Endothelial cell of umbilical vein (primary cell): Measurements from ENCODE around the gene BANK1. TPM values are rescaled to one million over a fixed set of nuclear protein-coding genes. Genes with fewer than 3 reads are reported as not detected.

ENCODE experiments used
- BruUV-seq: library from RNA; stranded (reverse); fragments of 400-500 nt; replicated peaks from 2 replicates; lab custom pipeline; 2021; lab: Mats Ljungman, UMichigan
- CTCF ChIA-PET: fragments of 300-600, 350-600 bp; sonication (Branson Sonifier 250); formaldehyde crosslinking; loops from one replicate; lab custom pipeline; 2021; ENCODE audit warnings: antibody characterized with exemption, inconsistent platforms; lab: Charles Lee
- POLR2A ChIA-PET: fragments of 300-600, 350-600 bp; sonication (Branson Sonifier 250); formaldehyde crosslinking; loops from one replicate; lab custom pipeline; 2021; ENCODE audit warnings: antibody characterized with exemption, inconsistent platforms; lab: Charles Lee
- DNase-seq: peaks from one replicate; pipeline ENCODE4 v3.0.0-alpha.2; 2011; ENCODE audit warnings: low read depth, low spot score
- FAIRE-seq: peaks from 2 replicates; lab custom pipeline; 2011; peaks lifted over from hg19 to GRCh38; lab: Jason Lieb, UNC
- H2AFZ ChIP-seq: 2 replicates; pipeline ENCODE4 v1.6.0; 2012; ENCODE audit warnings: low read depth, low read length, control low read depth, inconsistent platforms
- H3K27ac ChIP-seq: 2 replicates; pipeline ENCODE4 v1.5.1; 2011; ENCODE audit warnings: low read depth, mild to moderate bottlenecking, control low read depth, low read length, moderate library complexity; ENCODE audit not compliant: insufficient read depth
- H3K27me3 ChIP-seq, 2 experiments: 2 replicates each; pipeline versions ENCODE4 v1.6.0 to v1.6.1; 2011; ENCODE audit warnings: low read length in 2 of 2, mixed read lengths in 1 of 2; ENCODE audit not compliant: control insufficient read depth in 2 of 2, insufficient read depth in 2 of 2
- H3K36me3 ChIP-seq, 2 experiments: 2 replicates in 1 of 2; 3 replicates in 1 of 2; pipeline ENCODE4 v1.5.1; 2011; ENCODE audit warnings: low read length in 2 of 2, mild to moderate bottlenecking in 1 of 2, moderate library complexity in 1 of 2; ENCODE audit not compliant: control insufficient read depth in 2 of 2, insufficient read depth in 2 of 2; ENCODE audit errors: extremely low read depth in 1 of 2
- H3K4me1 ChIP-seq: 3 replicates; pipeline ENCODE4 v1.5.1; 2011; ENCODE audit warnings: mild to moderate bottlenecking, low read length; ENCODE audit not compliant: control insufficient read depth, insufficient read depth; ENCODE audit errors: extremely low read depth
- H3K4me2 ChIP-seq: 2 replicates; pipeline ENCODE4 v1.6.1; 2011; ENCODE audit warnings: low read length, control low read depth, mixed read lengths; ENCODE audit not compliant: insufficient read depth
- H3K4me3 ChIP-seq, 3 experiments: fragments of 200-600 bp in 1 of 3; sonication (generic), shearing (Covaris generic) in 1 of 3; replicated peaks in 1 of 3; 2 replicates each; pipeline ENCODE4 v1.5.1; 2011 to 2016; ENCODE audit warnings: control low read depth in 3 of 3, low read length in 3 of 3, mild to moderate bottlenecking in 2 of 3, inconsistent platforms in 1 of 3, low read depth in 1 of 3, moderate library complexity in 1 of 3; ENCODE audit not compliant: insufficient read depth in 1 of 3
- H3K79me2 ChIP-seq: 2 replicates; pipeline ENCODE4 v1.6.0; 2012; ENCODE audit warnings: low read length, inconsistent platforms; ENCODE audit not compliant: control insufficient read depth, insufficient read depth
- H3K9ac ChIP-seq: replicated peaks from 2 replicates; pipeline ENCODE3; 2011; ENCODE audit warnings: low read length, control low read depth; ENCODE audit not compliant: insufficient read depth; ENCODE audit errors: extremely low read depth
- H3K9me1 ChIP-seq: replicated peaks from 3 replicates; pipeline ENCODE4 v1.6.0; 2011; ENCODE audit warnings: mild to moderate bottlenecking, low read length; ENCODE audit not compliant: control insufficient read depth, insufficient read depth; ENCODE audit errors: extremely low read depth
- H3K9me3 ChIP-seq: replicated peaks from 2 replicates; pipeline ENCODE4 v1.5.1; 2012; ENCODE audit warnings: low read length, inconsistent platforms; ENCODE audit not compliant: control insufficient read depth, insufficient read depth
- H4K20me1 ChIP-seq: replicated peaks from 2 replicates; pipeline ENCODE3; 2011; ENCODE audit warnings: mild to moderate bottlenecking, low read length; ENCODE audit not compliant: control insufficient read depth, insufficient read depth; ENCODE audit errors: extremely low read depth
- EZH2 ChIP-seq: IDR thresholded peaks from 2 replicates; pipeline ENCODE4 v1.6.1; 2012; ENCODE audit warnings: borderline replicate concordance, low read depth, mild to moderate bottlenecking, moderate library complexity, low read length, inconsistent platforms; ENCODE audit not compliant: severe bottlenecking
- FOS ChIP-seq: IDR thresholded peaks from 2 replicates; pipeline ENCODE4 v1.6.1; 2011; ENCODE audit warnings: mild to moderate bottlenecking, low read length, moderate library complexity, borderline replicate concordance; ENCODE audit not compliant: insufficient read depth
- GATA2 ChIP-seq: IDR thresholded peaks from 2 replicates; pipeline ENCODE4 v1.7.0; 2011; ENCODE audit warnings: low read depth, mild to moderate bottlenecking, moderate library complexity, mixed read lengths, low read length; ENCODE audit not compliant: insufficient read length, insufficient read depth
- JUN ChIP-seq: IDR thresholded peaks from 2 replicates; pipeline ENCODE4 v1.6.1; 2011; ENCODE audit warnings: borderline replicate concordance, low read depth; ENCODE audit not compliant: insufficient read length, insufficient read depth
- MYC ChIP-seq: IDR thresholded peaks from one replicate; pipeline ENCODE4 v1.6.1; 2011; ENCODE audit warnings: mild to moderate bottlenecking, low read depth, low read length
- POLR2A ChIP-seq: IDR thresholded peaks from 2 replicates; pipeline ENCODE4 v1.6.1; 2012; ENCODE audit warnings: low read depth, mild to moderate bottlenecking, control low read depth, low read length
- POLR2AphosphoS5 ChIP-seq: IDR thresholded peaks from 2 replicates; pipeline ENCODE4 v1.6.1; 2012; ENCODE audit warnings: low read depth, mild to moderate bottlenecking, control low read depth, low read length, moderate library complexity; ENCODE audit not compliant: insufficient read depth
- dilution Hi-C: fragments of 300-500 bp; cut with MboI; formaldehyde crosslinking; loops from one replicate; pipeline ENCODE4 v1.15.0; 2019; ENCODE audit warnings: low sequenced_read_pairs; ENCODE audit not compliant: extremely low pct_ligation_motif_present
- intact Hi-C: fragments of 100-400 bp; cut with micrococcal nuclease; formaldehyde crosslinking; loops from one replicate; pipeline ENCODE4 v1.10.0; 2022
- polyA plus RNA-seq, 4 experiments: library from polyadenylated mRNA; depleted of rRNA in 3 of 4; stranded (reverse) in 3 of 4; unstranded in 1 of 4; fragments of >200 nt; gene quantifications; 2 replicates each; pipeline versions ENCODE4 v1.2.1 to v1.2.3, GENCODE V29; 2011 to 2012; ENCODE audit warnings: missing spikeins in 1 of 4
- total RNA-seq: library from RNA; stranded (reverse); gene quantifications from 2 replicates; pipeline ENCODE4 v1.2.3, GENCODE V29; 2021
- TF ChIP-seq, protein P1 (sequence below), 2 donors: IDR thresholded peaks; 1 replicate in 1 of 2; 2 replicates in 1 of 2; pipeline ENCODE4 v1.5.1; 2011; ENCODE audit warnings: low read length in 2 of 2, mild to moderate bottlenecking in 2 of 2, moderate library complexity in 2 of 2, control low read depth in 1 of 2, inconsistent platforms in 1 of 2, low read depth in 1 of 2; ENCODE audit not compliant: insufficient read depth in 1 of 2; ENCODE audit errors: extremely low read depth in 1 of 2
- TF ChIP-seq, protein P2 (sequence below): IDR thresholded peaks from 2 replicates; pipeline ENCODE4 v1.6.1; 2011; ENCODE audit not compliant: insufficient read depth, insufficient read length

Gene BANK1
- total and polyA plus RNA-seq, 2 donors (not counting 3 experiments of a cell fraction or from before 2014, with no cell fraction given), result 0.29 to 0.32 TPM

DNA sequence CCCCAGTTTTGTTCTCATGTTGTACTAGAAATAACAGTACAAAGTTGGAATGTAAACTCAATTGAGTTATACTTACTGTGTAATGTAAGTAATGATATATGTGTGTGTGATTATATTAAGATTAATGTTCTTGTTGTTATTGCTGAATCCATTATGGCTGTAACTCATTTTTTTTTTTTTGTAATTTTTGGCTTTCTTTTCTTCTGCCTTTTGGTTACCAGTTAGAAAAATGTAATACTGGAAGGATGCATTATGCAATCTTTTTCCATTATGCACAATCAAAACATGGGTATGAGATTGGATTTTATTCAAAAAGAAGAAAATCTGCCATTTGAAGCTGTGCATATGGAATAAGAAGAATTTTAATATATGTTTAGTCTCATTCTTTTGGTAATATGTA lies 34.0 kb downstream of the BANK1 start:
- Histone ChIP-seq H3K9me3 (no peaks in the 10 kb centered on the region), H3K79me2 (no peaks in the 10 kb centered on the region), H3K36me3 (no peaks in the 10 kb centered on the region), H3K4me1 (no peaks in the 10 kb centered on the region), H4K20me1 (no peaks in the 10 kb centered on the region), H3K27ac (no peak overlapping the region), H3K4me2 (no peak overlapping the region), H3K27me3 (no peaks in the 10 kb centered on the region), H2AFZ (no peak overlapping the region), H3K9ac (no peak overlapping the region), H3K4me3 (no peak overlapping the region), H3K9me1 (no peaks in the 10 kb centered on the region)
- intact Hi-C loops (no loop called here), dilution Hi-C loops (no loop called here)
- DNase-seq, result no peak
- FAIRE-seq, result no peak
- TF ChIP-seq POLR2AphosphoS5, result no peak
- no peak for TF ChIP-seq EZH2
- TF ChIP-seq MYC, result no peak
- TF ChIP-seq, protein P1, sequence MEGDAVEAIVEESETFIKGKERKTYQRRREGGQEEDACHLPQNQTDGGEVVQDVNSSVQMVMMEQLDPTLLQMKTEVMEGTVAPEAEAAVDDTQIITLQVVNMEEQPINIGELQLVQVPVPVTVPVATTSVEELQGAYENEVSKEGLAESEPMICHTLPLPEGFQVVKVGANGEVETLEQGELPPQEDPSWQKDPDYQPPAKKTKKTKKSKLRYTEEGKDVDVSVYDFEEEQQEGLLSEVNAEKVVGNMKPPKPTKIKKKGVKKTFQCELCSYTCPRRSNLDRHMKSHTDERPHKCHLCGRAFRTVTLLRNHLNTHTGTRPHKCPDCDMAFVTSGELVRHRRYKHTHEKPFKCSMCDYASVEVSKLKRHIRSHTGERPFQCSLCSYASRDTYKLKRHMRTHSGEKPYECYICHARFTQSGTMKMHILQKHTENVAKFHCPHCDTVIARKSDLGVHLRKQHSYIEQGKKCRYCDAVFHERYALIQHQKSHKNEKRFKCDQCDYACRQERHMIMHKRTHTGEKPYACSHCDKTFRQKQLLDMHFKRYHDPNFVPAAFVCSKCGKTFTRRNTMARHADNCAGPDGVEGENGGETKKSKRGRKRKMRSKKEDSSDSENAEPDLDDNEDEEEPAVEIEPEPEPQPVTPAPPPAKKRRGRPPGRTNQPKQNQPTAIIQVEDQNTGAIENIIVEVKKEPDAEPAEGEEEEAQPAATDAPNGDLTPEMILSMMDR (IDR thresholded peaks at IDR 0.05; ENCODE audit: extremely low read depth in 1 of 2, insufficient read depth in 1 of 2, low read depth in 1 of 2, low read length in 2 of 2), result no peak
- no peak for TF ChIP-seq FOS
- TF ChIP-seq, protein P2, sequence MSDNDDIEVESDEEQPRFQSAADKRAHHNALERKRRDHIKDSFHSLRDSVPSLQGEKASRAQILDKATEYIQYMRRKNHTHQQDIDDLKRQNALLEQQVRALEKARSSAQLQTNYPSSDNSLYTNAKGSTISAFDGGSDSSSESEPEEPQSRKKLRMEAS, result no peak
- TF ChIP-seq POLR2A, result no peak
- no peak for TF ChIP-seq JUN
- no peak for TF ChIP-seq GATA2
- BruUV-seq, result no TSS peak
- ChIA-PET POLR2A (no interaction called here), CTCF (no interaction called here)
